ENCODE measurements around the gene CRB1.

DNA sequence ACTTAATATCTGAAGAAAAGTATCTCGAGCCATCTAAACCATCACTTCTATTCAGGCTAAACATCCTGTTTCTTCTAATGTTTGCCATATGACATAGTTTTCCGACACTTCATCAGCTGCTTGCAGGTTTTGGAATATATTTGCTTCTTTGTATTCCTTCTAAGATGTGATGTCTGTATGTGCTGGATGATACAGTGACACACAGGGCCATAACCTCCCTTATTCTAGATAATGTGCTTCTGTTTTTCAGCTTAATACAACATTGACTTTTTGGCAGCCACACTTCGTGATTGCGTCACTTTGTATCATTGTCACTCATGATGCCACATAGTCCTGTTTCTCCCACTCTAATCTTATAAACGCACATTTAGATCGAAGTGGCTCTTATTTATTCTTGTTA, 156.3 kb downstream of the CRB1 start:
- TF ChIP-seq, protein P1, sequence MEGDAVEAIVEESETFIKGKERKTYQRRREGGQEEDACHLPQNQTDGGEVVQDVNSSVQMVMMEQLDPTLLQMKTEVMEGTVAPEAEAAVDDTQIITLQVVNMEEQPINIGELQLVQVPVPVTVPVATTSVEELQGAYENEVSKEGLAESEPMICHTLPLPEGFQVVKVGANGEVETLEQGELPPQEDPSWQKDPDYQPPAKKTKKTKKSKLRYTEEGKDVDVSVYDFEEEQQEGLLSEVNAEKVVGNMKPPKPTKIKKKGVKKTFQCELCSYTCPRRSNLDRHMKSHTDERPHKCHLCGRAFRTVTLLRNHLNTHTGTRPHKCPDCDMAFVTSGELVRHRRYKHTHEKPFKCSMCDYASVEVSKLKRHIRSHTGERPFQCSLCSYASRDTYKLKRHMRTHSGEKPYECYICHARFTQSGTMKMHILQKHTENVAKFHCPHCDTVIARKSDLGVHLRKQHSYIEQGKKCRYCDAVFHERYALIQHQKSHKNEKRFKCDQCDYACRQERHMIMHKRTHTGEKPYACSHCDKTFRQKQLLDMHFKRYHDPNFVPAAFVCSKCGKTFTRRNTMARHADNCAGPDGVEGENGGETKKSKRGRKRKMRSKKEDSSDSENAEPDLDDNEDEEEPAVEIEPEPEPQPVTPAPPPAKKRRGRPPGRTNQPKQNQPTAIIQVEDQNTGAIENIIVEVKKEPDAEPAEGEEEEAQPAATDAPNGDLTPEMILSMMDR (IDR thresholded peaks at IDR 0.05; ENCODE audit: low read depth, low read length, poor library complexity, severe bottlenecking): no peak
- TF ChIP-seq EZH2phosphoT487 (IDR thresholded peaks at IDR 0.05; ENCODE audit: borderline replicate concordance, low read length): no peak

All from DOHH2 (cell line).